Loucy (cell line): ENCODE data around the gene ULBP1.
"Not testable (repeated sequence)": the region's sequence is repeated elsewhere in the genome, so short reads cannot be mapped to it uniquely, and the experiment has no call there.

Experiments used
- H2AFZ ChIP-seq: fragments of 200-600 bp; sonication (generic); 2 replicates; pipeline ENCODE4 v1.6.0; 2016; ENCODE audit warnings: antibody characterized with exemption, mild to moderate bottlenecking, low read length, moderate library complexity
- H3F3A ChIP-seq: fragments of 200-600 bp; 2 replicates; pipeline ENCODE4 v1.6.0; 2016; ENCODE audit warnings: antibody characterized with exemption, low read depth, mild to moderate bottlenecking
- H3K27me3 ChIP-seq: fragments of 200-600 bp; sonication (generic); 2 replicates; pipeline ENCODE4 v1.6.1; 2014; ENCODE audit warnings: low read length, mild to moderate bottlenecking; ENCODE audit not compliant: insufficient read depth, poor library complexity, severe bottlenecking
- H3K36me3 ChIP-seq: fragments of 200-600 bp; sonication (generic); 2 replicates; pipeline ENCODE4 v1.6.1; 2016; ENCODE audit warnings: low read length; ENCODE audit not compliant: insufficient read depth
- H3K4me1 ChIP-seq: fragments of 200-600 bp; sonication (generic); 2 replicates; pipeline ENCODE4 v1.5.1; 2014; ENCODE audit warnings: low read length, mild to moderate bottlenecking; ENCODE audit not compliant: insufficient read depth, poor library complexity, severe bottlenecking
- H3K4me2 ChIP-seq: fragments of 200-600 bp; sonication (generic); 2 replicates; pipeline ENCODE4 v1.6.0; 2014; ENCODE audit warnings: antibody characterized with exemption, low read length, low read depth, mild to moderate bottlenecking; ENCODE audit not compliant: poor library complexity, severe bottlenecking
- H3K4me3 ChIP-seq: fragments of 200-600 bp; sonication (generic); 2 replicates; pipeline ENCODE4 v1.5.1; 2014; ENCODE audit warnings: low read length, mild to moderate bottlenecking, mixed read lengths; ENCODE audit not compliant: poor library complexity, severe bottlenecking
- H3K79me2 ChIP-seq: fragments of 200-600 bp; sonication (generic); 2 replicates; pipeline ENCODE4 v1.6.1; 2014; ENCODE audit warnings: low read length; ENCODE audit not compliant: insufficient read depth
- H3K9ac ChIP-seq: fragments of 200-600 bp; sonication (generic); 2 replicates; pipeline ENCODE4 v1.6.0; 2014; ENCODE audit warnings: mild to moderate bottlenecking, low read depth, low read length, moderate library complexity; ENCODE audit not compliant: poor library complexity, severe bottlenecking
- H3K9me2 ChIP-seq: fragments of 200-600 bp; sonication (generic); replicated peaks from 2 replicates; pipeline ENCODE4 v1.6.1; 2016; ENCODE audit warnings: low read depth, low read length, mixed read lengths
- H3K9me3 ChIP-seq: fragments of 200-600 bp; sonication (generic); 2 replicates; pipeline ENCODE4 v1.6.1; 2014; ENCODE audit warnings: mild to moderate bottlenecking, antibody characterized with exemption, low read length, low read depth; ENCODE audit not compliant: insufficient read depth
- H4K20me1 ChIP-seq: fragments of 200-600 bp; sonication (generic); 2 replicates; pipeline ENCODE4 v1.6.0; 2014; ENCODE audit warnings: antibody characterized with exemption, low read length, mild to moderate bottlenecking; ENCODE audit not compliant: insufficient read depth, poor library complexity, severe bottlenecking
- EZH2phosphoT487 ChIP-seq: fragments of 200-600 bp; IDR thresholded peaks from 2 replicates; pipeline ENCODE4 v1.6.1; 2018; ENCODE audit warnings: antibody characterized with exemption, mild to moderate bottlenecking, moderate library complexity, borderline replicate concordance
- TF ChIP-seq, protein P1 (sequence below): fragments of 200-600 bp; sonication (generic); conservative IDR thresholded peaks from 2 replicates; pipeline ENCODE4 v1.5.1; 2014; ENCODE audit warnings: mild to moderate bottlenecking, antibody characterized with exemption, low read length

Gene ULBP1

DNA sequence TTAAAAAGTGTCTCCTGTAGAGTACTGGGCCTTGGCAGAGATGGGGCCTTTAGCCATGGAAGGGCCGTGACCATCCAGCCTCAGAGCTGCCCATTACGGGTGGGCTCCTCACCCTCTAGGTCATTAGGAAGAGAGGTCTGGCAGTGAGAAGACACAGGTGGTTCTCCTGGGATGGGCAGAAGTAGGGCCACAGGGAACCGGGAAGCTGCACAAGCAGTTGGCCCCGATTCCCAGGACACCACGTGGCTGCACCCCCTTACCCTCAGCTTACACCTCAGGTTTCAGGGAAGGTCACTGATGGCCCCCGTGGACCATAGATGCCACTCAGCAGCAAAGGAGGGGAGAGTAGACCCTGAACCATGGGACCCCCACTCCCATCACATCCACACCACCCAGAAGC lies 42.4 kb upstream of the ULBP1 start:
- peaks cover 5% of the 10 kb centered on the region for H3K4me1 ChIP-seq
- H3K4me2 ChIP-seq, result no peak overlapping the region
- H4K20me1 ChIP-seq, result no peaks in the 10 kb centered on the region
- no peaks in the 10 kb centered on the region for H3K9me2 ChIP-seq
- no peak overlapping the region for H3K9ac ChIP-seq
- H3K9me3 ChIP-seq, result no peaks in the 10 kb centered on the region
- H3F3A ChIP-seq, result no peaks in the 10 kb centered on the region
- H3K36me3 ChIP-seq, result no peaks in the 10 kb centered on the region
- H3K79me2 ChIP-seq, result no peaks in the 10 kb centered on the region
- no peak overlapping the region for H2AFZ ChIP-seq
- no peaks in the 10 kb centered on the region for H3K27me3 ChIP-seq
- H3K4me3 ChIP-seq, result no peak overlapping the region
- TF ChIP-seq EZH2phosphoT487, result no peak
- TF ChIP-seq, protein P1, sequence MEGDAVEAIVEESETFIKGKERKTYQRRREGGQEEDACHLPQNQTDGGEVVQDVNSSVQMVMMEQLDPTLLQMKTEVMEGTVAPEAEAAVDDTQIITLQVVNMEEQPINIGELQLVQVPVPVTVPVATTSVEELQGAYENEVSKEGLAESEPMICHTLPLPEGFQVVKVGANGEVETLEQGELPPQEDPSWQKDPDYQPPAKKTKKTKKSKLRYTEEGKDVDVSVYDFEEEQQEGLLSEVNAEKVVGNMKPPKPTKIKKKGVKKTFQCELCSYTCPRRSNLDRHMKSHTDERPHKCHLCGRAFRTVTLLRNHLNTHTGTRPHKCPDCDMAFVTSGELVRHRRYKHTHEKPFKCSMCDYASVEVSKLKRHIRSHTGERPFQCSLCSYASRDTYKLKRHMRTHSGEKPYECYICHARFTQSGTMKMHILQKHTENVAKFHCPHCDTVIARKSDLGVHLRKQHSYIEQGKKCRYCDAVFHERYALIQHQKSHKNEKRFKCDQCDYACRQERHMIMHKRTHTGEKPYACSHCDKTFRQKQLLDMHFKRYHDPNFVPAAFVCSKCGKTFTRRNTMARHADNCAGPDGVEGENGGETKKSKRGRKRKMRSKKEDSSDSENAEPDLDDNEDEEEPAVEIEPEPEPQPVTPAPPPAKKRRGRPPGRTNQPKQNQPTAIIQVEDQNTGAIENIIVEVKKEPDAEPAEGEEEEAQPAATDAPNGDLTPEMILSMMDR, result no peak

DNA sequence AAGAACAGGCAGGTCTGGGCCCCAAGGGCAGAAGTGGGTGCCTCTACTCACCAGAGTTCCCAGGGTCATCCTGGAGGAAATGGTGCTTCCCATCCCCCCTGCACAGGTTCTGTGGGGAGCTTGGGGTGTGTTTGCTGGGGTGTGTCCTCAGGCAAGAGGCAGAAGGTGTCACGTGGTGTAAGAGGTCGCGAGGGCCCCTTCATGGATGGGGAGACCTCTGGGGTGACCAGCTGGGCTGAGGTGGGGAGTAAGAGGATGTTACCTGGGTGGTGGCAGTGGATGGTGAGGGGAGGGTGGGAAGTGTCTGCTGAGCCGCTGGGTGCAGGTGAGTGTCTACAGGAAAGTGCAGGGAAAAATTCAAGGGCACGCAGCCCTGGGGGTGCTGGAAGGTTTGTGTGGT lies 41.7 kb upstream of the ULBP1 start:
- H3K4me3 ChIP-seq, H3K27me3 ChIP-seq, H4K20me1 ChIP-seq: not testable (repeated sequence)

DNA sequence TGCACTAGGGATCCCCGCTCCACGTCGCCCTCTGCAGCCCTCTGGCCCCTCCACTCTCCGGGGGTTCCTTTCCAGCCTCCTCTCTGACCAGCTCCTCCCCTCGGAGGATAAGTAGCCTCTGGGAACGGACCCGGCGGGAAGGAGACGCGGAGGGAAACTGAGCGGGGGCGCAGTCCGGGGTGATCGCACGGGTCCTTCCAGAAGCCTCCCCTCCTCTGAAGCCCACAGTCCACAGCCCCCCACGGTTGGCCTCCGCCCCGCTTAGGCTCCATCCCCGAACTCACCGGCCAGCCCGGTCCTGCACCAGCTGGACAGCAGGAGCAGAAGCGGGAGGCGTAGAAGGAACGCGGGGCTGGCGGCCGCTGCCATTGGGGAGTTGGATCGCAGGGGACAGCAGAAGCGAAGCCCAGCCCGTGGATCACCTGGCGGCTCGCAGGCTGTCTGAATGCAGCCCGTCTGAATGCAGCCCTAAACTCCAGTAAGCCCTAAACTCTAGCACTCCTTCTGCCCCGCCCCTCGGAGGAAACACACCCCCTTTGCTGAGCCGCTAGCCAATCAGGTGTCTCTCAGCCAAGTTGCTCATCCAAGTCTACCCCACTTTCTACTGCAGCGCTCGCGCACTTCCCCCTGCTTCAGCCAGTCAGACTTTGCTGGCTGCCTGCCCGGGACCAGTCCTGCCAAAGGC lies 41.0 kb upstream of the ULBP1 start, which contains the start of gene RAET1G:
TSS of gene RAET1G (minus strand) at position 480 of the 685 bp plus-strand sequence. CDS start at position 369, 111 bp downstream.
- H3K4me1 ChIP-seq, result peaks cover 8% of the 10 kb centered on the region
- H3F3A ChIP-seq, result no peaks in the 10 kb centered on the region
- no peaks in the 10 kb centered on the region for H3K9me2 ChIP-seq
- no peaks in the 10 kb centered on the region for H3K27me3 ChIP-seq
- no peaks in the 10 kb centered on the region for H4K20me1 ChIP-seq
- H3K4me3 ChIP-seq, result peak within 1 kb of the TSS; percentile 62
- H3K9ac ChIP-seq, result no peak within 1 kb of the TSS
- no peaks in the 10 kb centered on the region for H3K9me3 ChIP-seq
- TF ChIP-seq EZH2phosphoT487, result no peak
- TF ChIP-seq, protein P1, result no peak
- H3K4me2 ChIP-seq, result peak within 1 kb of the TSS; percentile 65
- peak within 1 kb of the TSS; percentile 22; the same call in 1 of the 2 replicates for H2AFZ ChIP-seq
- H3K79me2 ChIP-seq, result no peaks in the 10 kb centered on the region
- no peaks in the 10 kb centered on the region for H3K36me3 ChIP-seq

More for the DNA sequence above, 41.7 kb upstream of the ULBP1 start:
- not testable (repeated sequence) for H3K9me3 ChIP-seq, H3F3A ChIP-seq, H3K4me2 ChIP-seq, H3K79me2 ChIP-seq, H3K9me2 ChIP-seq, H3K4me1 ChIP-seq, H3K9ac ChIP-seq, H2AFZ ChIP-seq, H3K36me3 ChIP-seq
